Measurements from ENCODE around the gene CALR3. TPM values are rescaled to one million over a fixed set of nuclear protein-coding genes. Genes with fewer than 3 reads are reported as not detected.

Gene CALR3
- total and polyA plus RNA-seq, 2 of the 8 experiments (the other 6 are each of a cell fraction or from before 2014, with no cell fraction given): 0.11 to 0.32 TPM

DNA sequence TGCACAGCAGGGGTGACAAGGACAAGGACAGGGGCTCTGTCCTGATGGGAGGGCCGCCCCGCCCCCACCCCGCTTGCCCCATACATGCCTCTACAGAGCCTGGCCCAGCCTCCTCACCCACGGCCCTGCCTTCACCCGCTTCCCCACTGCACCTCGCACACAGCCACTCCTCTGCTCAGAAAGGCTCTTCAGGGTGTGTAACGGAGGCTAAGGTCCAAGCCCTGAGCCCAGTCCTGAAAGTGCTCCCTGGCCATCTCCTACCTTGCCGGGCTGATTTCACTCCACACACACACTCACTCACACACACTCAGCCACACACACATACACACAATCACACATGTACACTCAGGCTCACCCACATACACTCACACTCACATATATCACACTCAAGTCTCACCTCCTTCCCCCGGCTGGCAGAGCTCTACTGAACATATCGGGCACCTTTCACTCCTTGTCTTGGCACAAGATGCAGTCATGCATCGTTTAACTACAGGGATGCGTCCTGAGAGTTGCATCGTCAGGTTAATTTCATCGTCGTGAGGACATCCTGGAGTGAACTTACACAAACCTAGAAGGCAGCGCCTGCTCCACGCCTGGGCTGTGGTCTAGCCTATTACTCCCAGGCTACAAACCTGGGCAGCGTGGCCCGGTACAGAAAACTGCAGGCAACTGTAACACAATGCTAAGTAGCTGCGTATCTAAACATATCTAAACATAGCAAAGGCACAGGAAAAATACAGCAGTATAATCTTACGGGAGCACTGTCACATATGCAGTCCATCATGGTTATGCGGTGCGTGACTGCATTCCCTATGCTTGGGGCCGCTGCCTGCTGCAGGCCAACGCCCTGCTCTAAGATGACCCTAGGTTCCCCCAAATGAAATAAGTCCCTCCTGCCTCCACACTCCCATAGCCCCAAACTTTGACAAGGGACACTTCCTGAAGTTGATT, 37.3 kb downstream of the CALR3 start:
- H4K8ac ChIP-seq (ENCODE audit: extremely low read depth, insufficient read depth, low read length): no peak overlapping the region
- H3K79me2 ChIP-seq (ENCODE audit: control insufficient read depth in 1 of 2, insufficient read depth in 2 of 2, low read length in 2 of 2): peaks cover 3 to 95% of the 10 kb centered on the region in 2 experiments
- peak overlapping the region; percentile 89; the same call in 1 of the 2 replicates for H2BK12ac ChIP-seq (ENCODE audit: low read depth, low read length)
- FAIRE-seq: no peak
- H3K23ac ChIP-seq (ENCODE audit: insufficient read length): no peak overlapping the region
- ChIA-PET CTCF (ENCODE audit: partially characterized antibody) (interaction anchor here (7.1 kb wide), 1 partner anchor 15 kb away, joined by 66 read pairs; no protein-coding TSS in a partner anchor), POLR2A (ENCODE audit: partially characterized antibody) (interaction anchor here (1.1 to 1.8 kb wide), 2 partner anchors 12 to 17 kb away, joined by 3 to 6 read pairs; no protein-coding TSS in a partner anchor)
- no peak overlapping the region for H2BK20ac ChIP-seq (ENCODE audit: low read length)
- peak overlapping the region; percentile 14 for H3K4ac ChIP-seq (replicated peaks; ENCODE audit: insufficient read length, low read depth, low read length)
- DNase-seq (ENCODE audit: low read depth in 1 of 2, low spot score in 2 of 2): no peak
- H4K20me1 ChIP-seq (replicated peaks in 1 of 2; ENCODE audit: control insufficient read depth in 1 of 2, insufficient read depth in 2 of 2, low read length in 2 of 2): peaks cover 17 to 38% of the 10 kb centered on the region in 2 experiments
- H3K27ac ChIP-seq (ENCODE audit: low read depth, low read length): no peak overlapping the region
- 90% methylated on average over 22 of the region's 25 CpGs; no CpG with 5 or more reads in 1 of the 2 experiments for WGBS, 2 experiments (ENCODE audit: extremely low coverage in 1 of 2, insufficient coverage in 1 of 2, insufficient read length in 1 of 2, insufficient replicate concordance in 2 of 2, low coverage in 1 of 2, low lambda C conversion rate in 2 of 2, missing lambda C conversion rate in 1 of 2)
- H3K4me2 ChIP-seq (ENCODE audit: insufficient read depth in 1 of 2, low read depth in 2 of 2, low read length in 2 of 2): peak overlapping the region in 1 of 2 experiments; percentile 31; a peak in 2 of 4 replicates
- no peak overlapping the region for H4K5ac ChIP-seq (ENCODE audit: insufficient read length, low read depth, low read length)
- H3K27me3 ChIP-seq (replicated peaks in 1 of 4; ENCODE audit: control insufficient read depth in 3 of 4, extremely low read depth in 1 of 4, insufficient read depth in 3 of 4, low read length in 3 of 4): no peaks in the 10 kb centered on the region
- H3K4me3 ChIP-seq (ENCODE audit: extremely low read depth in 1 of 4, insufficient read depth in 2 of 4, low read depth in 3 of 4, low read length in 4 of 4): no peak overlapping the region
- peaks cover 16 to 29% (median 23%) of the 10 kb centered on the region in 4 experiments for H3K4me1 ChIP-seq (replicated peaks in 1 of 4; ENCODE audit: control insufficient read depth in 3 of 4, insufficient read depth in 4 of 4, low read length in 3 of 4)
- H2BK120ac ChIP-seq (replicated peaks; ENCODE audit: low read depth, low read length): peak overlapping the region; percentile 38
- H2BK15ac ChIP-seq (ENCODE audit: low read length): peak overlapping the region; percentile 48; the same call in 1 of the 2 replicates
- no peak overlapping the region for H2AFZ ChIP-seq (ENCODE audit: low read length)
- H3K79me1 ChIP-seq (ENCODE audit: low read depth, low read length): peaks cover 36% of the 10 kb centered on the region
- H3K9ac ChIP-seq (replicated peaks in 1 of 4; ENCODE audit: extremely low read depth in 1 of 4, low read depth in 3 of 4, low read length in 3 of 4): peak overlapping the region in 2 of 4 experiments; percentile 7 to 54; a peak in 2 of 7 replicates
- H3K36me3 ChIP-seq (ENCODE audit: control insufficient read depth in 2 of 4, insufficient read depth in 4 of 4, low read length in 3 of 4): no peaks in the 10 kb centered on the region
- no peak overlapping the region for H3K14ac ChIP-seq (ENCODE audit: insufficient read length)
- H4K91ac ChIP-seq (replicated peaks; ENCODE audit: insufficient read length, low read length): peak overlapping the region; percentile 78
- peak overlapping the region; percentile 82 for H2BK5ac ChIP-seq (ENCODE audit: low read depth, low read length)
- peak overlapping the region; percentile 95 for H2AK5ac ChIP-seq (ENCODE audit: low read depth, low read length)
- no peak overlapping the region for H3K56ac ChIP-seq (replicated peaks; ENCODE audit: insufficient read length, low read depth, low read length)
- no peaks in the 10 kb centered on the region for H3K9me3 ChIP-seq (ENCODE audit: insufficient read depth in 2 of 2, low read depth in 1 of 2, low read length in 1 of 2)
- no peak overlapping the region for H3K18ac ChIP-seq (ENCODE audit: extremely low read depth, low read length)
- peaks cover 2% of the 10 kb centered on the region; the same call in 1 of the 2 replicates for H3K23me2 ChIP-seq (ENCODE audit: low read depth, low read length)
- TF ChIP-seq, protein P1, sequence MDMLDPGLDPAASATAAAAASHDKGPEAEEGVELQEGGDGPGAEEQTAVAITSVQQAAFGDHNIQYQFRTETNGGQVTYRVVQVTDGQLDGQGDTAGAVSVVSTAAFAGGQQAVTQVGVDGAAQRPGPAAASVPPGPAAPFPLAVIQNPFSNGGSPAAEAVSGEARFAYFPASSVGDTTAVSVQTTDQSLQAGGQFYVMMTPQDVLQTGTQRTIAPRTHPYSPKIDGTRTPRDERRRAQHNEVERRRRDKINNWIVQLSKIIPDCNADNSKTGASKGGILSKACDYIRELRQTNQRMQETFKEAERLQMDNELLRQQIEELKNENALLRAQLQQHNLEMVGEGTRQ (IDR thresholded peaks at IDR 0.05; ENCODE audit: low read length): no peak
- no peak for TF ChIP-seq GTF2F1 (IDR thresholded peaks at IDR 0.05; ENCODE audit: borderline replicate concordance, low read depth, low read length)

Data from H1 (cell line).